ENCODE results near the gene STAT6.
"Not testable (repeated sequence)": the region's sequence is repeated elsewhere in the genome, so short reads cannot be mapped to it uniquely, and the experiment has no call there.

The STAT6 gene

GRCh38 chr12:57087691-57088353 lies 23.3 kb downstream of the STAT6 start:
- Histone ChIP-seq H3K4me3 (ENCODE audit: low read length) (peak overlapping the region; percentile 94), H3K27ac (ENCODE audit: low read length) (peak overlapping the region; percentile 93), H3K4me1 (ENCODE audit: control insufficient read depth, low read depth, low read length) (peaks cover 11% of the 10 kb centered on the region), H3K9ac (ENCODE audit: low read length) (peak overlapping the region; percentile 92), H3K36me3 (ENCODE audit: control insufficient read depth, low read depth, low read length) (peaks cover 15% of the 10 kb centered on the region), H3K27me3 (ENCODE audit: control insufficient read depth, insufficient read depth, low read length) (no peaks in the 10 kb centered on the region), H3K9me3 (ENCODE audit: control insufficient read depth, low read depth, low read length) (no peaks in the 10 kb centered on the region)

GRCh38 chr12:57087010-57087690 lies 24.0 kb downstream of the STAT6 start:
- Histone ChIP-seq H3K9ac (ENCODE audit: low read length) (peak overlapping the region; percentile 92), H3K4me1 (ENCODE audit: control insufficient read depth, low read depth, low read length) (peaks cover 11% of the 10 kb centered on the region), H3K27me3 (ENCODE audit: control insufficient read depth, insufficient read depth, low read length) (no peaks in the 10 kb centered on the region), H3K9me3 (ENCODE audit: control insufficient read depth, low read depth, low read length) (no peaks in the 10 kb centered on the region), H3K4me3 (ENCODE audit: low read length) (peak overlapping the region; percentile 94), H3K36me3 (ENCODE audit: control insufficient read depth, low read depth, low read length) (peaks cover 9% of the 10 kb centered on the region), H3K27ac (ENCODE audit: low read length) (peak overlapping the region; percentile 93)

GRCh38 chr12:57086493-57087009 lies 24.6 kb downstream of the STAT6 start:
- H3K27ac ChIP-seq (ENCODE audit: low read length): peak overlapping the region; percentile 93
- no peaks in the 10 kb centered on the region for H3K27me3 ChIP-seq (ENCODE audit: control insufficient read depth, insufficient read depth, low read length)
- peaks cover 3% of the 10 kb centered on the region for H3K36me3 ChIP-seq (ENCODE audit: control insufficient read depth, low read depth, low read length)
- H3K4me3 ChIP-seq (ENCODE audit: low read length): peak overlapping the region; percentile 94
- H3K4me1 ChIP-seq (ENCODE audit: control insufficient read depth, low read depth, low read length): peaks cover 11% of the 10 kb centered on the region
- no peaks in the 10 kb centered on the region for H3K9me3 ChIP-seq (ENCODE audit: control insufficient read depth, low read depth, low read length)
- peak overlapping the region; percentile 92 for H3K9ac ChIP-seq (ENCODE audit: low read length)

- Histone ChIP-seq H3K36me3 (ENCODE audit: control insufficient read depth, low read depth, low read length) (no peaks in the 10 kb centered on the region), H3K9ac (ENCODE audit: low read length) (peak overlapping the region; percentile 92), H3K4me3 (ENCODE audit: low read length) (peak overlapping the region; percentile 94), H3K4me1 (ENCODE audit: control insufficient read depth, low read depth, low read length) (peaks cover 11% of the 10 kb centered on the region), H3K27ac (ENCODE audit: low read length) (peak overlapping the region; percentile 90), H3K27me3 (ENCODE audit: control insufficient read depth, insufficient read depth, low read length) (no peaks in the 10 kb centered on the region), H3K9me3 (ENCODE audit: control insufficient read depth, low read depth, low read length) (no peaks in the 10 kb centered on the region)
These were observed 25.1 kb downstream of the STAT6 start for GRCh38 chr12:57085999-57086492.

GRCh38 chr12:57080855-57081254 lies 30.3 kb downstream of the STAT6 start:
- H3K27me3 ChIP-seq (ENCODE audit: control insufficient read depth, insufficient read depth, low read length): no peaks in the 10 kb centered on the region
- H3K9me3 ChIP-seq (ENCODE audit: control insufficient read depth, low read depth, low read length): no peaks in the 10 kb centered on the region
- no peak overlapping the region for H3K4me3 ChIP-seq (ENCODE audit: low read length)
- no peak overlapping the region for H3K9ac ChIP-seq (ENCODE audit: low read length)
- H3K4me1 ChIP-seq (ENCODE audit: control insufficient read depth, low read depth, low read length): peaks cover 5% of the 10 kb centered on the region
- no peaks in the 10 kb centered on the region for H3K36me3 ChIP-seq (ENCODE audit: control insufficient read depth, low read depth, low read length)
- H3K27ac ChIP-seq (ENCODE audit: low read length): no peak overlapping the region

GRCh38 chr12:57079821-57080220 lies 31.3 kb downstream of the STAT6 start:
- no peak overlapping the region for H3K27ac ChIP-seq (ENCODE audit: low read length)
- no peaks in the 10 kb centered on the region for H3K27me3 ChIP-seq (ENCODE audit: control insufficient read depth, insufficient read depth, low read length)
- no peak overlapping the region for H3K9ac ChIP-seq (ENCODE audit: low read length)
- no peaks in the 10 kb centered on the region for H3K9me3 ChIP-seq (ENCODE audit: control insufficient read depth, low read depth, low read length)
- no peak overlapping the region for H3K4me3 ChIP-seq (ENCODE audit: low read length)
- H3K4me1 ChIP-seq (ENCODE audit: control insufficient read depth, low read depth, low read length): no peaks in the 10 kb centered on the region
- H3K36me3 ChIP-seq (ENCODE audit: control insufficient read depth, low read depth, low read length): no peaks in the 10 kb centered on the region

GRCh38 chr12:57078519-57079404 lies 32.4 kb downstream of the STAT6 start, which contains the start of gene NEMP1:
TSS of gene NEMP1 (minus strand) at chr12:57078791. CDS start at chr12:57078745, 46 bp downstream.
- Histone ChIP-seq H3K36me3 (ENCODE audit: control insufficient read depth, low read depth, low read length) (no peaks in the 10 kb centered on the region), H3K9me3 (ENCODE audit: control insufficient read depth, low read depth, low read length) (no peaks in the 10 kb centered on the region), H3K27me3 (ENCODE audit: control insufficient read depth, insufficient read depth, low read length) (no peaks in the 10 kb centered on the region), H3K4me3 (ENCODE audit: low read length) (peak within 1 kb of the TSS; percentile 92), H3K27ac (ENCODE audit: low read length) (peak within 1 kb of the TSS; percentile 67), H3K4me1 (ENCODE audit: control insufficient read depth, low read depth, low read length) (no peaks in the 10 kb centered on the region), H3K9ac (ENCODE audit: low read length) (peak within 1 kb of the TSS; percentile 83)

GRCh38 chr12:57073566-57074450 lies 37.4 kb downstream of the STAT6 start:
- H3K9ac ChIP-seq (ENCODE audit: low read length); H3K27ac ChIP-seq (ENCODE audit: low read length); H3K9me3 ChIP-seq (ENCODE audit: control insufficient read depth, low read depth, low read length); H3K4me3 ChIP-seq (ENCODE audit: low read length); H3K4me1 ChIP-seq (ENCODE audit: control insufficient read depth, low read depth, low read length); H3K27me3 ChIP-seq (ENCODE audit: control insufficient read depth, insufficient read depth, low read length): not testable (repeated sequence)
- H3K36me3 ChIP-seq (ENCODE audit: control insufficient read depth, low read depth, low read length): peaks cover 34% of the 10 kb centered on the region

GRCh38 chr12:57072661-57073060 lies 38.5 kb downstream of the STAT6 start:
- H3K27me3 ChIP-seq (ENCODE audit: control insufficient read depth, insufficient read depth, low read length): no peaks in the 10 kb centered on the region
- H3K9ac ChIP-seq (ENCODE audit: low read length): no peak overlapping the region
- H3K4me1 ChIP-seq (ENCODE audit: control insufficient read depth, low read depth, low read length): no peaks in the 10 kb centered on the region
- no peak overlapping the region for H3K27ac ChIP-seq (ENCODE audit: low read length)
- H3K36me3 ChIP-seq (ENCODE audit: control insufficient read depth, low read depth, low read length): peaks cover 37% of the 10 kb centered on the region
- H3K9me3 ChIP-seq (ENCODE audit: control insufficient read depth, low read depth, low read length): no peaks in the 10 kb centered on the region
- H3K4me3 ChIP-seq (ENCODE audit: low read length): no peak overlapping the region

- Histone ChIP-seq H3K9ac (ENCODE audit: low read length) (no peak overlapping the region), H3K36me3 (ENCODE audit: control insufficient read depth, low read depth, low read length) (peaks cover 48% of the 10 kb centered on the region), H3K27ac (ENCODE audit: low read length) (no peak overlapping the region), H3K4me3 (ENCODE audit: low read length) (no peak overlapping the region), H3K27me3 (ENCODE audit: control insufficient read depth, insufficient read depth, low read length) (no peaks in the 10 kb centered on the region), H3K4me1 (ENCODE audit: control insufficient read depth, low read depth, low read length) (no peaks in the 10 kb centered on the region), H3K9me3 (ENCODE audit: control insufficient read depth, low read depth, low read length) (no peaks in the 10 kb centered on the region)
These were observed 41.6 kb downstream of the STAT6 start for GRCh38 chr12:57069523-57069922.
